HepG2 (cell line): ENCODE results near the gene MYO1G. TPM values are rescaled to one million over a fixed set of nuclear protein-coding genes. Genes with fewer than 3 reads are reported as not detected.

Source experiments
- ATAC-seq: fragments of 200-7000 bp; cut with Tn5 transposase; 3 replicates; pipeline ENCODE4 v1.9.1; 2020; ENCODE audit warnings: mild to moderate bottlenecking, moderate library complexity
- BruUV-seq: library from RNA; stranded (reverse); fragments of 400-500 nt; replicated peaks from 2 replicates; lab custom pipeline; 2021; lab: Mats Ljungman, UMichigan
- CTCF ChIA-PET: fragments of 300-600 bp; formaldehyde crosslinking; extraction: SDS; loops from one replicate; lab custom pipeline; 2021; ENCODE audit warnings: low total read pairs, inconsistent platforms, low intra/inter-chr PET ratio; lab: Yijun Ruan, JAX
- POLR2A ChIA-PET: fragments of 350-600 bp; sonication (Branson Sonifier 250); formaldehyde crosslinking; loops from one replicate; lab custom pipeline; 2020; ENCODE audit warnings: antibody characterized with exemption, inconsistent platforms; lab: Yijun Ruan, JAX
- DNase-seq: peaks from one replicate; pipeline ENCODE4 v3.0.0-alpha.2; 2015; ENCODE audit warnings: low spot score
- FAIRE-seq: peaks from 3 replicates; lab custom pipeline; 2011; peaks lifted over from hg19 to GRCh38; lab: Jason Lieb, UNC
- H2AFZ ChIP-seq: one replicate; pipeline ENCODE4 v1.6.1; 2011; ENCODE audit warnings: low read length, inconsistent platforms
- H3K27ac ChIP-seq: fragments of 300-600 bp; 3 replicates; pipeline ENCODE4 v1.8.0; 2011; ENCODE audit warnings: mixed run types, mild to moderate bottlenecking, mixed read lengths, low read length, inconsistent platforms; ENCODE audit not compliant: insufficient read depth; ENCODE audit errors: extremely low read length
- H3K27me3 ChIP-seq, 2 experiments: fragments of 200-600 bp in 1 of 2; 2 replicates in 1 of 2; 3 replicates in 1 of 2; pipeline versions ENCODE4 v1.6.0 to v1.8.0; 2011; ENCODE audit warnings: low read length in 2 of 2, mild to moderate bottlenecking in 2 of 2, moderate library complexity in 2 of 2, inconsistent platforms in 1 of 2; ENCODE audit not compliant: insufficient read depth in 2 of 2, control insufficient read depth in 1 of 2
- H3K36me3 ChIP-seq, 2 experiments: fragments of 200-600 bp in 1 of 2; replicated peaks in 1 of 2; 2 replicates in 1 of 2; 3 replicates in 1 of 2; pipeline versions ENCODE4 v1.5.1 to v1.8.0; 2011; ENCODE audit warnings: low read length in 2 of 2, inconsistent platforms in 1 of 2; ENCODE audit not compliant: insufficient read depth in 2 of 2, control insufficient read depth in 1 of 2
- H3K4me1 ChIP-seq: 2 replicates; pipeline ENCODE4 v1.5.1; 2012; ENCODE audit warnings: low read length, inconsistent platforms; ENCODE audit not compliant: insufficient read depth
- H3K4me2 ChIP-seq: 2 replicates; pipeline ENCODE4 v1.6.0; 2011; ENCODE audit warnings: low read depth, low read length, inconsistent platforms
- H3K4me3 ChIP-seq, 3 experiments: fragments of 200-600 bp in 1 of 3; sonication (generic), shearing (Covaris generic) in 1 of 3; replicated peaks in 1 of 3; 2 replicates each; pipeline ENCODE4 v1.5.1; 2011 to 2016; ENCODE audit warnings: low read length in 3 of 3, inconsistent platforms in 2 of 3, low read depth in 2 of 3, mild to moderate bottlenecking in 2 of 3, control low read depth in 1 of 3, mixed read lengths in 1 of 3; ENCODE audit not compliant: insufficient read depth in 1 of 3
- H3K79me2 ChIP-seq: one replicate; pipeline ENCODE4 v1.6.1; 2011; ENCODE audit warnings: low read length, inconsistent platforms; ENCODE audit not compliant: insufficient read depth
- H3K9ac ChIP-seq: 2 replicates; pipeline ENCODE4 v1.6.0; 2011; ENCODE audit warnings: mild to moderate bottlenecking, low read depth, low read length, inconsistent platforms; ENCODE audit not compliant: insufficient read depth
- H3K9me3 ChIP-seq: 2 replicates; pipeline ENCODE4 v1.5.1; 2012; ENCODE audit warnings: mild to moderate bottlenecking, low read length
- H4K20me1 ChIP-seq: 2 replicates; pipeline ENCODE4 v1.6.0; 2011; ENCODE audit warnings: inconsistent platforms, mild to moderate bottlenecking, low read length, moderate library complexity; ENCODE audit not compliant: insufficient read depth
- BHLHE40 ChIP-seq: IDR thresholded peaks from 2 replicates; pipeline ENCODE4 v1.6.1; 2011; ENCODE audit warnings: low read length, improper control_type of control experiment
- FLYWCH1 ChIP-seq: sonication (generic); formaldehyde crosslinking; IDR thresholded peaks from 2 replicates; pipeline ENCODE4 v1.8.1; 2023; ENCODE audit warnings: mild to moderate bottlenecking, missing genetic modification reagents
- KDM5A ChIP-seq: fragments of 200-600 bp; sonication (generic); IDR thresholded peaks from 2 replicates; pipeline ENCODE4 v1.7.0; 2018; ENCODE audit warnings: antibody characterized with exemption, mild to moderate bottlenecking, low read length, borderline replicate concordance
- ONECUT2 ChIP-seq: sonication (generic); formaldehyde crosslinking; IDR thresholded peaks from 2 replicates; pipeline ENCODE4 v1.4.0; 2020; ENCODE audit warnings: missing genetic modification reagents
- POLR2G ChIP-seq: fragments of 200-400 bp; formaldehyde crosslinking; IDR thresholded peaks from 2 replicates; pipeline ENCODE4 v1.6.1; 2018; ENCODE audit warnings: mild to moderate bottlenecking, low read depth, low read length, moderate library complexity
- ZNF235 ChIP-seq: sonication (generic); formaldehyde crosslinking; IDR thresholded peaks from 2 replicates; pipeline ENCODE4 v1.8.1; 2023; ENCODE audit warnings: mild to moderate bottlenecking, missing genetic modification reagents, borderline replicate concordance
- WGBS: methylation state at CpG from one replicate; pipeline ENCODE4 v1.1.6; 2017; ENCODE audit warnings: low lambda C conversion rate; 5-methylcytosine and 5-hydroxymethylcytosine counted together
- in situ Hi-C: cut with HindIII; loops from 2 replicates; pipeline ENCODE4 v1.10.0; 2017; ENCODE audit warnings: low pct_unique_long_range_greater_than_20kb; ENCODE audit not compliant: extremely low pct_ligation_motif_present
- intact Hi-C: fragments of 100-400 bp; cut with micrococcal nuclease; formaldehyde crosslinking; loops from one replicate; pipeline ENCODE4 v1.10.0; 2022; ENCODE audit not compliant: unreplicated experiment
- polyA plus RNA-seq, 8 experiments: library from polyadenylated mRNA; depleted of rRNA in 3 of 8; stranded (reverse) in 7 of 8; unstranded in 1 of 8; fragments of >200 nt; fragmentation: Illumina TruSeq in 4 of 8; extraction: Trizol in 4 of 8; gene quantifications; 2 replicates each; pipeline versions ENCODE4 v1.2.1 to v1.2.3, GENCODE V29; 2011 to 2016; ENCODE audit warnings: low read depth in 4 of 8, missing spikeins in 1 of 8, mixed read lengths in 1 of 8; ENCODE audit not compliant: insufficient read depth in 1 of 8
- total RNA-seq, 5 experiments: library from RNA; depleted of rRNA; stranded (reverse); fragments of >200 nt; fragmentation: Illumina TruSeq; extraction: Trizol; gene quantifications; 2 replicates each; pipeline ENCODE4 v1.2.3, GENCODE V29; 2016; ENCODE audit warnings: low read depth in 1 of 5
- TF ChIP-seq, protein P1 (sequence below): sonication (generic); formaldehyde crosslinking; IDR thresholded peaks from 2 replicates; pipeline ENCODE4 v1.5.0; 2020; ENCODE audit warnings: mild to moderate bottlenecking, missing genetic modification reagents, borderline replicate concordance
- TF ChIP-seq, protein P2 (sequence below): sonication (generic); formaldehyde crosslinking; IDR thresholded peaks from 2 replicates; pipeline ENCODE4 v1.4.0; 2020; ENCODE audit warnings: missing genetic modification reagents
- TF ChIP-seq, protein P3 (sequence below): sonication (generic); formaldehyde crosslinking; IDR thresholded peaks from 2 replicates; pipeline ENCODE4 v1.4.0; 2020; ENCODE audit warnings: missing genetic modification reagents, borderline replicate concordance

Gene MYO1G
- total and polyA plus RNA-seq, 2 of the 13 experiments (the other 11 are each of a cell fraction or from before 2014, with no cell fraction given), result 0.29 to 1.1 TPM

DNA sequence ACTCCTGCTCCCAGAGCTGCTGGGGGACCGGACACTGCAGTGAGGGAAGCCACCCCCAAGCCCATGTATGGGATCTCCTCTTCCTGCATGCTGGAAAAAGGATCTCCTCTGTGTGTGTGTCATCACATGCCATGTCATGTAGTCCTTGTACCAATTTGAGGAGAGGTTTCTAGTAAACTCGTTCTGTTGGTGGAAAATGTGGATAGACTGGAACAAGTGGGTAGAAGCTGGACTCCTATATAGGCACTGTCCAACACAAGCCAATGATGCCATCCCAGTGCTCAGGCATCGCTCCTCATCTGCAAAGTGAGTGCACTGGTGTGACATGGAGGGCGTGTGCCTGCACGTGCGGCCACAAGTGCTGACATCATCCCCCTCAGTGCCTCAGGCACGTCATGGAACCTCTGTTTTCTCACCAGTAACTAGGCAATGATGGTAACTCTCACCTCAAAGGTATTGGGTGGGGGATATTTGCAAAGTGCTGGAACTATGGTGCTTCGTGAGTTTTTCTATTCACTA is 19.3 kb downstream of the MYO1G start:
- H3K9ac ChIP-seq, result no peak overlapping the region
- intact Hi-C loops, result no loop called here
- H3K27me3 ChIP-seq, result peaks cover 1 to 14% of the 10 kb centered on the region in 2 experiments; a peak in 2 of 5 replicates
- TF ChIP-seq FLYWCH1 (no peak), ZNF235 (CRISPR knock-in tag) (no peak), BHLHE40 (peak; percentile 79), KDM5A (no peak), POLR2G (no peak), ONECUT2 (CRISPR knock-in tag) (no peak)
- TF ChIP-seq, protein P1, sequence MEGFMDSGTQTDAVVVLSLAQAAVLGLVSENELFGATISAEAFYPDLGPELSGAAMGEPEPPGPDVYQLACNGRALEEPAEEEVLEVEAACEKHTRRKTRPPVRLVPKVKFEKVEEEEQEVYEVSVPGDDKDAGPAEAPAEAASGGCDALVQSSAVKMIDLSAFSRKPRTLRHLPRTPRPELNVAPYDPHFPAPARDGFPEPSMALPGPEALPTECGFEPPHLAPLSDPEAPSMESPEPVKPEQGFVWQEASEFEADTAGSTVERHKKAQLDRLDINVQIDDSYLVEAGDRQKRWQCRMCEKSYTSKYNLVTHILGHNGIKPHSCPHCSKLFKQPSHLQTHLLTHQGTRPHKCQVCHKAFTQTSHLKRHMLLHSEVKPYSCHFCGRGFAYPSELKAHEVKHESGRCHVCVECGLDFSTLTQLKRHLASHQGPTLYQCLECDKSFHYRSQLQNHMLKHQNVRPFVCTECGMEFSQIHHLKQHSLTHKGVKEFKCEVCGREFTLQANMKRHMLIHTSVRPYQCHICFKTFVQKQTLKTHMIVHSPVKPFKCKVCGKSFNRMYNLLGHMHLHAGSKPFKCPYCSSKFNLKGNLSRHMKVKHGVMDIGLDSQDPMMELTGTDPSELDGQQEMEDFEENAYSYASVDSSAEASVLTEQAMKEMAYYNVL (CRISPR knock-in tag), result no peak
- TF ChIP-seq, protein P2, sequence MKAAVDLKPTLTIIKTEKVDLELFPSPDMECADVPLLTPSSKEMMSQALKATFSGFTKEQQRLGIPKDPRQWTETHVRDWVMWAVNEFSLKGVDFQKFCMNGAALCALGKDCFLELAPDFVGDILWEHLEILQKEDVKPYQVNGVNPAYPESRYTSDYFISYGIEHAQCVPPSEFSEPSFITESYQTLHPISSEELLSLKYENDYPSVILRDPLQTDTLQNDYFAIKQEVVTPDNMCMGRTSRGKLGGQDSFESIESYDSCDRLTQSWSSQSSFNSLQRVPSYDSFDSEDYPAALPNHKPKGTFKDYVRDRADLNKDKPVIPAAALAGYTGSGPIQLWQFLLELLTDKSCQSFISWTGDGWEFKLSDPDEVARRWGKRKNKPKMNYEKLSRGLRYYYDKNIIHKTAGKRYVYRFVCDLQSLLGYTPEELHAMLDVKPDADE, result no peak
- TF ChIP-seq, protein P3, sequence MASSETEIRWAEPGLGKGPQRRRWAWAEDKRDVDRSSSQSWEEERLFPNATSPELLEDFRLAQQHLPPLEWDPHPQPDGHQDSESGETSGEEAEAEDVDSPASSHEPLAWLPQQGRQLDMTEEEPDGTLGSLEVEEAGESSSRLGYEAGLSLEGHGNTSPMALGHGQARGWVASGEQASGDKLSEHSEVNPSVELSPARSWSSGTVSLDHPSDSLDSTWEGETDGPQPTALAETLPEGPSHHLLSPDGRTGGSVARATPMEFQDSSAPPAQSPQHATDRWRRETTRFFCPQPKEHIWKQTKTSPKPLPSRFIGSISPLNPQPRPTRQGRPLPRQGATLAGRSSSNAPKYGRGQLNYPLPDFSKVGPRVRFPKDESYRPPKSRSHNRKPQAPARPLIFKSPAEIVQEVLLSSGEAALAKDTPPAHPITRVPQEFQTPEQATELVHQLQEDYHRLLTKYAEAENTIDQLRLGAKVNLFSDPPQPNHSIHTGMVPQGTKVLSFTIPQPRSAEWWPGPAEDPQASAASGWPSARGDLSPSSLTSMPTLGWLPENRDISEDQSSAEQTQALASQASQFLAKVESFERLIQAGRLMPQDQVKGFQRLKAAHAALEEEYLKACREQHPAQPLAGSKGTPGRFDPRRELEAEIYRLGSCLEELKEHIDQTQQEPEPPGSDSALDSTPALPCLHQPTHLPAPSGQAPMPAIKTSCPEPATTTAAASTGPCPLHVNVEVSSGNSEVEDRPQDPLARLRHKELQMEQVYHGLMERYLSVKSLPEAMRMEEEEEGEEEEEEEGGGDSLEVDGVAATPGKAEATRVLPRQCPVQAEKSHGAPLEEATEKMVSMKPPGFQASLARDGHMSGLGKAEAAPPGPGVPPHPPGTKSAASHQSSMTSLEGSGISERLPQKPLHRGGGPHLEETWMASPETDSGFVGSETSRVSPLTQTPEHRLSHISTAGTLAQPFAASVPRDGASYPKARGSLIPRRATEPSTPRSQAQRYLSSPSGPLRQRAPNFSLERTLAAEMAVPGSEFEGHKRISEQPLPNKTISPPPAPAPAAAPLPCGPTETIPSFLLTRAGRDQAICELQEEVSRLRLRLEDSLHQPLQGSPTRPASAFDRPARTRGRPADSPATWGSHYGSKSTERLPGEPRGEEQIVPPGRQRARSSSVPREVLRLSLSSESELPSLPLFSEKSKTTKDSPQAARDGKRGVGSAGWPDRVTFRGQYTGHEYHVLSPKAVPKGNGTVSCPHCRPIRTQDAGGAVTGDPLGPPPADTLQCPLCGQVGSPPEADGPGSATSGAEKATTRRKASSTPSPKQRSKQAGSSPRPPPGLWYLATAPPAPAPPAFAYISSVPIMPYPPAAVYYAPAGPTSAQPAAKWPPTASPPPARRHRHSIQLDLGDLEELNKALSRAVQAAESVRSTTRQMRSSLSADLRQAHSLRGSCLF (CRISPR knock-in tag), result no peak
- WGBS, result 10% methylated on average over 7 of the region's 8 CpGs
- H3K79me2 ChIP-seq, result no peaks in the 10 kb centered on the region
- H3K27ac ChIP-seq, result no peak overlapping the region
- H3K36me3 ChIP-seq, result no peaks in the 10 kb centered on the region
- DNase-seq (no peak), ATAC-seq (no peak), FAIRE-seq (no peak)
- H3K9me3 ChIP-seq, result no peaks in the 10 kb centered on the region
- H3K4me2 ChIP-seq, result no peak overlapping the region
- ChIA-PET POLR2A (no interaction called here), CTCF (no interaction called here)
- in situ Hi-C loops, result loop anchor here (25.0 kb wide), 1 partner anchor 303 kb away; no protein-coding TSS in a partner anchor
- H3K4me3 ChIP-seq, result no peak overlapping the region
- BruUV-seq, result no TSS peak
- H2AFZ ChIP-seq, result no peak overlapping the region
- H4K20me1 ChIP-seq, result no peaks in the 10 kb centered on the region
- H3K4me1 ChIP-seq, result peaks cover 2% of the 10 kb centered on the region; the same call in 1 of the 2 replicates
